Adrenal gland (tissue), 5 donors: ENCODE measurements around the gene NEK8.

ENCODE experiments used
- POLR2A ChIP-seq, 2 donors: fragments of 450-650 bp; IDR thresholded peaks; one replicate each; pipeline ENCODE4 v1.6.1; 2017; ENCODE audit warnings: antibody characterized with exemption in 2 of 2, mild to moderate bottlenecking in 2 of 2, moderate library complexity in 1 of 2
- TF ChIP-seq, protein P1 (sequence below), 6 experiments: fragments of 450-650 bp in 4 of 6; fragments of 200-600 bp in 2 of 6; sonication (generic) in 1 of 6; IDR thresholded peaks; 1 replicate in 5 of 6; 2 replicates in 1 of 6; pipeline versions ENCODE4 v1.5.1 to v1.8.0; 2016 to 2021; ENCODE audit warnings: antibody characterized with exemption in 6 of 6, mild to moderate bottlenecking in 2 of 6, moderate library complexity in 1 of 6
- donor health status: DM: no; HTN: no; CAD: no.

DNA sequence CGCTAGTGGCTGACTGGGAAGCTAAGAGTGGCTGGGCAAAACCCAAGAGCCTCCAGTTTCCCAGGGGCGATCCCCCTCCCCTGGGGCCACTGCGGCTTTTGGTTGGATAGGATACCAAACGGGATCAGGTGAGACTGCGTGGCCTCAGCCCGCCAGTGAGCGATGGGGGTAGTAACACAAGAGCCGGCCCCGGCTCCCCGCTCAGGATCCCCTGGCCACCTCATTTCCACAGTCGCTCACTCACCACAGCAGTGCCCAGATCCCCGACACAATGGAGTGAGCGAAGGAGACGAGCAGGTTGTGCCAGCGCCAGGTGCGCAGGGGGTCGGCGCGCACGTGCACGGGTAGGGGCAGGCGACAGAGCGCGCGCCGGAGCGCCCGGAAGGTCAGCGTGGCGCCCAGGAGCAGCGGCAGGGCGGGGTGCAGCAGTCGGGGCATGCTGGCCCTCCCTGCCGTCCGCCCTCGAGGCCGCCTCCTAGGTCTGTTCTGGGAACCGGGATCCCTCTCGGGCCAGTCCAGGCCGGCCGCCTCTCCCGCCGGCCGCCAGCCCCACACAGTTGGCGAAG, 2.8 kb upstream of the NEK8 start:
- peak in 1 of 2 donors; percentile 41 for TF ChIP-seq POLR2A (IDR thresholded peaks at IDR 0.05)
- TF ChIP-seq, protein P1, sequence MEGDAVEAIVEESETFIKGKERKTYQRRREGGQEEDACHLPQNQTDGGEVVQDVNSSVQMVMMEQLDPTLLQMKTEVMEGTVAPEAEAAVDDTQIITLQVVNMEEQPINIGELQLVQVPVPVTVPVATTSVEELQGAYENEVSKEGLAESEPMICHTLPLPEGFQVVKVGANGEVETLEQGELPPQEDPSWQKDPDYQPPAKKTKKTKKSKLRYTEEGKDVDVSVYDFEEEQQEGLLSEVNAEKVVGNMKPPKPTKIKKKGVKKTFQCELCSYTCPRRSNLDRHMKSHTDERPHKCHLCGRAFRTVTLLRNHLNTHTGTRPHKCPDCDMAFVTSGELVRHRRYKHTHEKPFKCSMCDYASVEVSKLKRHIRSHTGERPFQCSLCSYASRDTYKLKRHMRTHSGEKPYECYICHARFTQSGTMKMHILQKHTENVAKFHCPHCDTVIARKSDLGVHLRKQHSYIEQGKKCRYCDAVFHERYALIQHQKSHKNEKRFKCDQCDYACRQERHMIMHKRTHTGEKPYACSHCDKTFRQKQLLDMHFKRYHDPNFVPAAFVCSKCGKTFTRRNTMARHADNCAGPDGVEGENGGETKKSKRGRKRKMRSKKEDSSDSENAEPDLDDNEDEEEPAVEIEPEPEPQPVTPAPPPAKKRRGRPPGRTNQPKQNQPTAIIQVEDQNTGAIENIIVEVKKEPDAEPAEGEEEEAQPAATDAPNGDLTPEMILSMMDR (IDR thresholded peaks at IDR 0.05), result no peak
